Putamen (tissue), 1 donor: Measurements from ENCODE around the gene ADGRV1.
A peak's percentile ranks its signal among the peaks of the same experiment; 100 is the strongest.
"Not testable (repeated sequence)": the region's sequence is repeated elsewhere in the genome, so short reads cannot be mapped to it uniquely, and the experiment has no call there.

Source experiments
- DNase-seq: peaks from one replicate; pipeline ENCODE4 v3.0.0-alpha.2; 2016; ENCODE audit warnings: low spot score

ADGRV1 gene

GRCh38 chr5:90601468-90601867 lies 42.9 kb downstream of the ADGRV1 start:
- DNase-seq, result no peak

GRCh38 chr5:90602681-90603080 lies 44.1 kb downstream of the ADGRV1 start:
- DNase-seq, result no peak

- DNase-seq, result no peak
Measured at GRCh38 chr5:90606539-90606938, 47.9 kb downstream of the ADGRV1 start.

GRCh38 chr5:90612919-90613318 lies 54.3 kb downstream of the ADGRV1 start:
- no peak for DNase-seq

- DNase-seq, result no peak
Measured at GRCh38 chr5:90613459-90613858, 54.9 kb downstream of the ADGRV1 start.

GRCh38 chr5:90613918-90614504 lies 55.4 kb downstream of the ADGRV1 start:
- no peak for DNase-seq

- DNase-seq, result no peak
Measured at GRCh38 chr5:90615355-90615754, 56.8 kb downstream of the ADGRV1 start.

GRCh38 chr5:90618071-90618470 lies 59.5 kb downstream of the ADGRV1 start:
- DNase-seq, result no peak

- not testable (repeated sequence) for DNase-seq
Measured at GRCh38 chr5:90619762-90620161, 61.2 kb downstream of the ADGRV1 start.

- DNase-seq, result no peak
Measured at GRCh38 chr5:90621848-90622247, 63.3 kb downstream of the ADGRV1 start.

GRCh38 chr5:90626493-90626892 lies 67.9 kb downstream of the ADGRV1 start:
- DNase-seq, result no peak

- no peak for DNase-seq
Measured at GRCh38 chr5:90628492-90628891, 69.9 kb downstream of the ADGRV1 start.

- no peak for DNase-seq
Measured at GRCh38 chr5:90632791-90633190, 74.2 kb downstream of the ADGRV1 start.

GRCh38 chr5:90636948-90637347 lies 78.4 kb downstream of the ADGRV1 start:
- DNase-seq, result no peak

GRCh38 chr5:90637731-90638130 lies 79.1 kb downstream of the ADGRV1 start:
- no peak for DNase-seq

- no peak for DNase-seq
Measured at GRCh38 chr5:90638878-90639277, 80.3 kb downstream of the ADGRV1 start.

- peak; percentile 39 for DNase-seq
Measured at GRCh38 chr5:90640484-90641059, 82.0 kb downstream of the ADGRV1 start.

- DNase-seq, result no peak
Measured at GRCh38 chr5:90641528-90641927, 82.9 kb downstream of the ADGRV1 start.

GRCh38 chr5:90642706-90643229 lies 84.2 kb downstream of the ADGRV1 start:
- DNase-seq, result no peak

GRCh38 chr5:90644132-90644531 lies 85.5 kb downstream of the ADGRV1 start:
- no peak for DNase-seq

GRCh38 chr5:90645024-90645610 lies 86.5 kb downstream of the ADGRV1 start:
- DNase-seq, result no peak

GRCh38 chr5:90650767-90651166 lies 92.2 kb downstream of the ADGRV1 start:
- no peak for DNase-seq

GRCh38 chr5:90654215-90654614 lies 95.6 kb downstream of the ADGRV1 start:
- no peak for DNase-seq

GRCh38 chr5:90655423-90655822 lies 96.8 kb downstream of the ADGRV1 start:
- no peak for DNase-seq
